ENCODE data around the gene RELT.

RELT gene

GRCh38 chr11:73376160-73376802 lies at the start of gene RELT:
TSS of gene RELT (plus strand) at chr11:73376399. CDS start at chr11:73389137, 12,738 bp downstream.
- peak; percentile 95 for TF ChIP-seq CTCF (IDR thresholded peaks at IDR 0.05)
- TF ChIP-seq ZFX (IDR thresholded peaks at IDR 0.05; ENCODE audit: borderline replicate concordance): no peak
- H3K27ac ChIP-seq: peak within 1 kb of the TSS; percentile 61

DNA sequence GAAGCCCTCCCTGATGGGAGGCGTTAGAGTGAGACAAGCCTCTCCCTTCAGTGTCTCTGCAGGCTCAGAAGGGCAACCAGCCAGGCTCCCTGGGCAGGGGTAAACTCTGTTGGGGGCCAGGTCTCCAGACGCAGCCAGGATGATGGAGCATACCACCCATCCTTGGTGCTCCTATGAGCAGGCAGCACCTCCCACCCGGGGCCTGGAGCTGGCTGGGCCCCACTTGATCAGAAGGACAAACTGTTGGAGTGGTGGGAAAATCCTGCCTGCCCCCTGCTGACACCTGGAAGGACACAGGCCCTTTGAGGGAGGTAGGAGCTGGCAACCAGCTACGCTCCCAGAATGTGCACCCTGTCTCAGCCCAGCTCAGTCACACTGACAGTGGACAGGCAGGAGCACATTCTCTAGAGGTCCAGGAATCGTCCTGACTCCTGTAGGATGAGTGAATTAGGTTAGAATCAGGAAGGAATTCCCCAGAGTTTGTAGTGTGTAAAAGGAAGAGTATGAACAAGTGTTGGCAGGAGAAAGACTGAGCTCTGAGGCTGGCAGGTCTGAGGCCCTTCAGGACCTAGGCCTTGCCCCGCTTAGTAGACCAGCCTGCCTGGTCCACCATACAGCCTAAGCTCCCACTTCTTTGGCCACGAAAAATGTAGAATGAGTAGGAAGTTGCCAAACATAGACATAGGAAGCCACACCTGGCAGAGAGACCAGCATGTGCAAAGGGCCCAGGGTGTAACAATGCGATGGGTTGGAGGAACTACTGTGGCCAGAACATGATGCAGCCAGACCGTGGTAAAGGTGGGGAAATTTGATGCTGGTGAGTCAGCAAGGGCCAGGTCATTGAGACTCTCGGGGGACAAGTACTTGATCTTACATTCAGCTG lies 49.0 kb upstream of the RELT start:
- no peak overlapping the region for H3K27ac ChIP-seq
- TF ChIP-seq ZFX (IDR thresholded peaks at IDR 0.05; ENCODE audit: borderline replicate concordance) (no peak), CTCF (IDR thresholded peaks at IDR 0.05) (no peak)

GRCh38 chr11:73327812-73328364 lies 48.3 kb upstream of the RELT start:
- TF ChIP-seq CTCF (IDR thresholded peaks at IDR 0.05): no peak
- no peak for TF ChIP-seq ZFX (IDR thresholded peaks at IDR 0.05; ENCODE audit: borderline replicate concordance)
- no peak overlapping the region for H3K27ac ChIP-seq

DNA sequence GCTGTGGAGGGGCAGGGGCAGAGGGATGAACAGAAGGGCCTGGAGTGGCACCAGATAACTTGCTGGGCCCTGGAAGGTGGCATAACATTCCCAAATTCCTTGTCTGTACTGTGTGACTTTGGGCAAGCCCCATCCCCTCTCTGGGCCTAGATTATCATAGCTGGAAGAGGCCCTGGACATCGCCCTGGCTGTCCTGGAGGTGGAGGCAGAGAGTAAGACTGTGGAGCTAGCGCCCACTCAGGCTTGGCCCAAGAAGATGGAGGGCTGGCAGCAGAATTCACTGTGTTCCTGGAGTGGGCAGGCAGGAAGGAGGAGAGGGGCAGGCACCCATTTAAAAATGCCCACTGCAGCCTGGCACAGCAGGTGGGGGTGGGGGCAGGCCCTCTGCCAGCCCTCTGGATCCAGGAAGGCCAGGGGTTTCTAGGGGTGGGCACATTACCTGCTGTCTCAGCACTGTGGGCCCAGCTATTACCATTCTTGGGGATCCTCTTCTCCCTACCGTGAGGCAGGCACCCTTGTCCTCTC lies 45.6 kb upstream of the RELT start:
- TF ChIP-seq ZFX (IDR thresholded peaks at IDR 0.05; ENCODE audit: borderline replicate concordance): no peak
- peak; percentile 52 for TF ChIP-seq CTCF (IDR thresholded peaks at IDR 0.05)

GRCh38 chr11:73331138-73331916 lies 44.9 kb upstream of the RELT start:
- no peak overlapping the region for H3K27ac ChIP-seq
- no peak for TF ChIP-seq CTCF (IDR thresholded peaks at IDR 0.05)
- TF ChIP-seq ZFX (IDR thresholded peaks at IDR 0.05; ENCODE audit: borderline replicate concordance): no peak

More for the DNA sequence above, 45.6 kb upstream of the RELT start:
- no peak overlapping the region for H3K27ac ChIP-seq

DNA sequence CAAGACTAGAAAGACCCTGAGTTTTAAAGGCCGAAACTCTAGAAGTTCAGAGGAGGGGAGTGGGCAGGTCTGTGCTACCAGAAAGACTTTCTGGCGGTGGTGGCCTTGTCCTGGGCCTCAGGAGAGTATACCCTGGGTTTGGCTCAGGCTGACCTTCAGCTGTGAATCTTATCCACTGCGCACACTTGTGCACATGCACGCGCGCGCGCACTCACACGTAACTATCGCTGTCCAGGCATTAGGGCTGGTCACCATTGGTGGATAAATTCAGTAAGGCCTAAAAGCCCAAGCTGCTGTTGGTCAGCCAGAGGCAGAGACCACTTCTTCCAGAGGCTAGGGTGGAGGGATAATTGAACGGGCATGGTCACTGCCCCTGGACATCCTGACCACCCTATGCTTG lies 43.0 kb upstream of the RELT start:
- TF ChIP-seq CTCF (IDR thresholded peaks at IDR 0.05): no peak
- TF ChIP-seq ZFX (IDR thresholded peaks at IDR 0.05; ENCODE audit: borderline replicate concordance): no peak
- H3K27ac ChIP-seq: no peak overlapping the region
